Lower leg skin (tissue), 4 donors: ENCODE measurements around the gene ZNF662. TPM values are rescaled to one million over a fixed set of nuclear protein-coding genes. Genes with fewer than 3 reads are reported as not detected.

ENCODE experiments used
- total RNA-seq, 4 donors: library from RNA; depleted of rRNA; stranded (reverse); fragments of >200 nt; gene quantifications; one replicate each; pipeline ENCODE4 v1.1.0, GENCODE V29; 2016

The ZNF662 gene
- total RNA-seq, 4 donors from 2014 or later: 13.5 to 16.8 (median 16.1) TPM

Other genes starting within 250 kb of the ZNF662 start
- gene KLHL40, start 220.6 kb upstream of the ZNF662 start, total RNA-seq: not detected
- 1 to 10 TPM in 2 of 4 donors, under 1 TPM in 1, not detected in 1; 0.34 to 6.1 (median 1.5) TPM for gene HHATL, start 203.3 kb upstream of the ZNF662 start, total RNA-seq
- gene CCDC13, start 132.9 kb upstream of the ZNF662 start, total RNA-seq: under 1 TPM in 1 of 4 donors, not detected in 3; 0.06 TPM
- 100 to 1,000 TPM in 3 of 4 donors, 10 to 100 TPM in 1; 45.1 to 123 (median 114) TPM for gene HIGD1A, start 101.7 kb upstream of the ZNF662 start, total RNA-seq
- gene ACKR2, start 96.7 kb upstream of the ZNF662 start, total RNA-seq: 1 to 10 TPM; 3.7 to 6.3 (median 4.5) TPM
- gene CYP8B1, start 30.3 kb upstream of the ZNF662 start, total RNA-seq: not detected
- 1 to 10 TPM; 1.4 to 5.6 (median 3.3) TPM for gene GASK1A, start 73.2 kb downstream of the ZNF662 start, total RNA-seq
- gene POMGNT2, start 199.9 kb downstream of the ZNF662 start, total RNA-seq: 10 to 100 TPM; 16.5 to 27.6 (median 23.5) TPM